CD8-positive, alpha-beta memory T cell (primary cell): Measurements from ENCODE around the gene ZZZ3. TPM values are rescaled to one million over a fixed set of nuclear protein-coding genes. Genes with fewer than 3 reads are reported as not detected.

ENCODE experiments used
- CTCF ChIA-PET: fragments of 350-600 bp; sonication (Branson Sonifier 250); formaldehyde crosslinking; loops from one replicate; lab custom pipeline; 2021; ENCODE audit warnings: antibody characterized with exemption; lab: Charles Lee
- POLR2A ChIA-PET: fragments of 350-600 bp; sonication (Branson Sonifier 250); formaldehyde crosslinking; loops from one replicate; lab custom pipeline; 2021; ENCODE audit warnings: antibody characterized with exemption; lab: Charles Lee
- DNase-seq, 5 donors: peaks; one replicate each; pipeline versions ENCODE4 v3.0.0 to v3.0.0-alpha.2; 2020 to 2022; ENCODE audit warnings: mixed read lengths in 1 of 5
- H3K27ac ChIP-seq: one replicate; pipeline ENCODE4 v1.7.0; 2013; ENCODE audit warnings: low read depth, mild to moderate bottlenecking, low read length, moderate library complexity
- H3K27me3 ChIP-seq: 2 replicates; pipeline ENCODE4 v1.7.0; 2013; ENCODE audit warnings: low read length, mild to moderate bottlenecking; ENCODE audit not compliant: insufficient read depth, poor library complexity, severe bottlenecking
- H3K36me3 ChIP-seq: 2 replicates; pipeline ENCODE4 v1.7.0; 2013; ENCODE audit warnings: mild to moderate bottlenecking, low read length, moderate library complexity; ENCODE audit not compliant: insufficient read depth
- H3K4me1 ChIP-seq: 2 replicates; pipeline ENCODE4 v1.7.0; 2013; ENCODE audit warnings: mild to moderate bottlenecking, low read length, moderate library complexity; ENCODE audit not compliant: insufficient read depth
- H3K4me3 ChIP-seq: 2 replicates; pipeline ENCODE4 v1.7.0; 2013; ENCODE audit warnings: mild to moderate bottlenecking, low read length
- H3K9me3 ChIP-seq: 2 replicates; pipeline ENCODE4 v1.7.0; 2013; ENCODE audit warnings: mild to moderate bottlenecking, low read length
- H3K27ac Mint-ChIP-seq, 8 donors: one replicate each; pipeline ENCODE4 v1.8.0; 2020 to 2021; ENCODE audit warnings: mixed read lengths in 8 of 8, mild to moderate bottlenecking in 6 of 8, inconsistent platforms in 3 of 8, moderate library complexity in 3 of 8
- H3K27me3 Mint-ChIP-seq, 2 donors: one replicate each; pipeline ENCODE4 v1.8.0; 2020 to 2021; ENCODE audit warnings: mixed read lengths in 2 of 2, mild to moderate bottlenecking in 1 of 2, moderate library complexity in 1 of 2
- H3K36me3 Mint-ChIP-seq, 3 donors: one replicate each; pipeline ENCODE4 v1.8.0; 2020 to 2021; ENCODE audit warnings: mixed read lengths in 3 of 3, inconsistent platforms in 1 of 3, mild to moderate bottlenecking in 1 of 3
- H3K4me1 Mint-ChIP-seq, 3 donors: one replicate each; pipeline ENCODE4 v1.8.0; 2020 to 2021; ENCODE audit warnings: mixed read lengths in 3 of 3, inconsistent platforms in 1 of 3, mild to moderate bottlenecking in 1 of 3
- H3K4me3 Mint-ChIP-seq, 7 donors: one replicate each; pipeline ENCODE4 v1.8.0; 2020 to 2021; ENCODE audit warnings: mixed read lengths in 7 of 7, mild to moderate bottlenecking in 6 of 7, moderate library complexity in 4 of 7, inconsistent platforms in 2 of 7
- H3K9me3 Mint-ChIP-seq, 5 donors: one replicate each; pipeline ENCODE4 v1.8.0; 2020 to 2022; ENCODE audit warnings: mixed read lengths in 5 of 5, mild to moderate bottlenecking in 3 of 5, moderate library complexity in 2 of 5, inconsistent platforms in 1 of 5
- polyA plus RNA-seq: library from polyadenylated mRNA; unstranded; fragments of 300-500 nt; fragmentation: Illumina TruSeq; gene quantifications from one replicate; pipeline ENCODE4 v1.2.3, GENCODE V29; 2021
- total RNA-seq, 2 experiments: library from RNA; stranded (reverse); gene quantifications; one replicate each; pipeline ENCODE4 v1.2.3, GENCODE V29; 2021

Gene ZZZ3
- total and polyA plus RNA-seq, 3 experiments from 2014 or later: 42.7 to 60.2 (median 58.3) TPM

- POLR2A ChIA-PET: no interaction called here
- Histone ChIP-seq H3K36me3 (peaks cover 9% of the 10 kb centered on the region), H3K27ac (no peak overlapping the region)
Observed at GRCh38 chr1:77636864-77637263, 45.6 kb downstream of the ZZZ3 start.

More at GRCh38 chr1:77636864-77637263, 45.6 kb downstream of the ZZZ3 start:
- no peak overlapping the region for H3K4me3 Mint-ChIP-seq
- CTCF ChIA-PET: no interaction called here
- H3K27me3 Mint-ChIP-seq: no peaks in the 10 kb centered on the region
- H3K36me3 Mint-ChIP-seq: peaks cover 11 to 66% (median 19%) of the 10 kb centered on the region in 3 donors
- H3K4me1 ChIP-seq: no peaks in the 10 kb centered on the region
- DNase-seq: no peak
- H3K4me3 ChIP-seq: no peak overlapping the region
- no peaks in the 10 kb centered on the region for H3K9me3 ChIP-seq
- no peaks in the 10 kb centered on the region for H3K9me3 Mint-ChIP-seq
- H3K27ac Mint-ChIP-seq: peak overlapping the region in 1 of 8 donors; percentile 43
- peaks cover 18 to 22% (median 18%) of the 10 kb centered on the region in 3 donors for H3K4me1 Mint-ChIP-seq
- H3K27me3 ChIP-seq: no peaks in the 10 kb centered on the region

Other genes with a start within 250 kb of the ZZZ3 start
- 10 to 100 TPM; 41.8 to 43.1 TPM for gene USP33, start 77.2 kb upstream of the ZZZ3 start, total RNA-seq
- 38.9 TPM for gene USP33, start 77.2 kb upstream of the ZZZ3 start, polyA plus RNA-seq
- 10 to 100 TPM; 10.2 to 11.7 TPM for gene MIGA1, start 97.0 kb upstream of the ZZZ3 start, total RNA-seq
- gene MIGA1, start 97.0 kb upstream of the ZZZ3 start, polyA plus RNA-seq: 6.9 TPM
- gene NEXN, start 206.0 kb upstream of the ZZZ3 start, total RNA-seq: under 1 TPM; 0.09 to 0.42 TPM
- 0.84 TPM for gene NEXN, start 206.0 kb upstream of the ZZZ3 start, polyA plus RNA-seq